HCT116 (cell line): ENCODE data around the gene TMEM154.

Experiments
- ATF3 ChIP-seq: IDR thresholded peaks from 2 replicates; pipeline ENCODE4 v1.6.1; 2012
- CTCF ChIP-seq, 3 experiments: fragments of 200-600 bp in 1 of 3; sonication (generic) in 1 of 3; IDR thresholded peaks in 2 of 3; conservative IDR thresholded peaks in 1 of 3; 2 replicates each; pipeline ENCODE4 v1.5.1; 2012 to 2017; ENCODE audit warnings: low read depth in 2 of 3, low read length in 2 of 3, antibody characterized with exemption in 1 of 3, borderline replicate concordance in 1 of 3, control low read depth in 1 of 3, mild to moderate bottlenecking in 1 of 3, mixed read lengths in 1 of 3, mixed run types in 1 of 3, moderate library complexity in 1 of 3; ENCODE audit not compliant: insufficient read depth in 1 of 3
- ELF1 ChIP-seq: IDR thresholded peaks from 2 replicates; pipeline ENCODE4 v1.6.1; 2012; ENCODE audit warnings: low read depth, borderline replicate concordance
- EZH2 ChIP-seq: fragments of 200-600 bp; sonication (generic); IDR thresholded peaks from 2 replicates; pipeline ENCODE4 v1.6.1; 2017; ENCODE audit warnings: antibody characterized with exemption, mixed run types
- EZH2phosphoT487 ChIP-seq: fragments of 200-600 bp; IDR thresholded peaks from 2 replicates; pipeline ENCODE4 v1.6.1; 2018; ENCODE audit warnings: antibody characterized with exemption, borderline replicate concordance
- POLR2A ChIP-seq: IDR thresholded peaks from 2 replicates; pipeline ENCODE4 v1.7.0; 2011; ENCODE audit warnings: borderline replicate concordance; ENCODE audit not compliant: insufficient read depth, insufficient read length; ENCODE audit errors: extremely low read depth
- POLR2AphosphoS5 ChIP-seq: IDR thresholded peaks from 2 replicates; pipeline ENCODE4 v1.6.1; 2011; ENCODE audit warnings: mild to moderate bottlenecking, low read depth, low read length, moderate library complexity
- SP1 ChIP-seq: IDR thresholded peaks from 2 replicates; pipeline ENCODE4 v1.6.1; 2012; ENCODE audit warnings: low read depth
- YY1 ChIP-seq: IDR thresholded peaks from 2 replicates; pipeline ENCODE4 v1.6.1; 2011; ENCODE audit warnings: low read length, low read depth, moderate library complexity, mild to moderate bottlenecking; ENCODE audit not compliant: insufficient replicate concordance; ENCODE audit errors: extremely low read depth
- ZBTB33 ChIP-seq: IDR thresholded peaks from 2 replicates; pipeline ENCODE4 v1.6.1; 2011; ENCODE audit warnings: mild to moderate bottlenecking, low read length, moderate library complexity; ENCODE audit not compliant: insufficient replicate concordance; ENCODE audit errors: extremely low read depth

- no peak for TF ChIP-seq CTCF (IDR thresholded peaks at IDR 0.05 in 2 of 3, conservative IDR thresholded peaks at IDR 0.05 in 1 of 3; ENCODE audit: borderline replicate concordance in 1 of 3, insufficient read depth in 1 of 3, low read depth in 2 of 3, low read length in 2 of 3)
- TF ChIP-seq POLR2A, result no peak
- no peak for TF ChIP-seq YY1
- no peak for TF ChIP-seq ATF3
- TF ChIP-seq EZH2, result no peak
- no peak for TF ChIP-seq EZH2phosphoT487
- no peak for TF ChIP-seq POLR2AphosphoS5
- TF ChIP-seq SP1, result no peak
- no peak for TF ChIP-seq ZBTB33
- TF ChIP-seq ELF1, result no peak
These were observed 74.8 kb downstream of the TMEM154 start for GRCh38 chr4:152605031-152605430.
